ENCODE measurements around the gene IL20RA. TPM values are rescaled to one million over a fixed set of nuclear protein-coding genes. Genes with fewer than 3 reads are reported as not detected.
"Not testable (repeated sequence)": the region's sequence is repeated elsewhere in the genome, so short reads cannot be mapped to it uniquely, and the experiment has no call there.

Gene IL20RA
- total and polyA plus RNA-seq, 2 of the 8 experiments (the other 6 are each of a cell fraction or from before 2014, with no cell fraction given): 1.3 to 1.7 TPM

DNA sequence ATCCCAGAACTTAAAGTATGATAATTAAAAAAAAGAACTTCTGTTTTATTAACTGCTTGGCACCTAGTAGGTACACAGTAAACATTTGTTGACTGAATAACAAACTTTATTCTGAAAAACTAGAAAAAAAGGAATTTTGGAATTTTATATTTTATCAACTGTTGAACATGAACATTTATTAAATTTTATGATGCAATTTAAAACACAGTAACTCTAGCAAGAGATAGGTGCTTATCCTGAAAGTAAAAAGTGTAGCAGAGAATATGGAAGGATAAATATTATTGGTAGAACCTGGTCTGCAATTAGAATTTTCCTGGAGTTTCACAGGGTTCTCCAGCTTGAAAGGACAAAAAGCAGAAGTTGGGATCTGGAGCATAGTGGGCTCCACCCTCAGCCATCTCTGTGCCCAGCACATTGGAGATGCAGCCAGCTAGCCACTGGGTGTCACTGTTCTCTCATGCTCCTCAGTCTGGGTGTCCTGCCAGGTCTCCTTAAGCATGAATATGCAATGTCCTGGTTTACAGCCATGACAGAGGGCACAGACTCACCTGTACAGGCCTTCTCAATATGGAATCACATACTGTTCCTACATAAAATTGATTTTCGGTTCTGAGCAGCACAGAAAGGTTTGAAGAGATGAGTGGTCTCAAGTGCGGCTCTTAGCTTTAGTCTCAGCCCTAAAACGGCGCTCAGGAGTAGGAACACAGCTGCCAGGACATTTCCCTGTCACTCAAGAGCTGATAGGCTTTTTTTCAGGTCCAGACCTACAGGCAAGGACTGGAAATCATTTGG lies 31.7 kb upstream of the IL20RA start (continued):
- TF ChIP-seq, protein P1, sequence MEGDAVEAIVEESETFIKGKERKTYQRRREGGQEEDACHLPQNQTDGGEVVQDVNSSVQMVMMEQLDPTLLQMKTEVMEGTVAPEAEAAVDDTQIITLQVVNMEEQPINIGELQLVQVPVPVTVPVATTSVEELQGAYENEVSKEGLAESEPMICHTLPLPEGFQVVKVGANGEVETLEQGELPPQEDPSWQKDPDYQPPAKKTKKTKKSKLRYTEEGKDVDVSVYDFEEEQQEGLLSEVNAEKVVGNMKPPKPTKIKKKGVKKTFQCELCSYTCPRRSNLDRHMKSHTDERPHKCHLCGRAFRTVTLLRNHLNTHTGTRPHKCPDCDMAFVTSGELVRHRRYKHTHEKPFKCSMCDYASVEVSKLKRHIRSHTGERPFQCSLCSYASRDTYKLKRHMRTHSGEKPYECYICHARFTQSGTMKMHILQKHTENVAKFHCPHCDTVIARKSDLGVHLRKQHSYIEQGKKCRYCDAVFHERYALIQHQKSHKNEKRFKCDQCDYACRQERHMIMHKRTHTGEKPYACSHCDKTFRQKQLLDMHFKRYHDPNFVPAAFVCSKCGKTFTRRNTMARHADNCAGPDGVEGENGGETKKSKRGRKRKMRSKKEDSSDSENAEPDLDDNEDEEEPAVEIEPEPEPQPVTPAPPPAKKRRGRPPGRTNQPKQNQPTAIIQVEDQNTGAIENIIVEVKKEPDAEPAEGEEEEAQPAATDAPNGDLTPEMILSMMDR (IDR thresholded peaks at IDR 0.05; ENCODE audit: control extremely low read depth in 1 of 3, insufficient read depth in 1 of 3, low read depth in 1 of 3, low read length in 3 of 3): peak; percentile 85 to 98 (median 97)
- TF ChIP-seq KDM5A (IDR thresholded peaks at IDR 0.05; ENCODE audit: low read length) (no peak), NANOG (IDR thresholded peaks at IDR 0.05; ENCODE audit: insufficient read depth, low read depth, low read length, poor library complexity, severe bottlenecking) (no peak), POU5F1 (IDR thresholded peaks at IDR 0.05; ENCODE audit: low read depth, low read length) (0 out of 2 replicates have a peak, but pooled peaks have one; percentile 42), TAF1 (IDR thresholded peaks at IDR 0.05; ENCODE audit: low read depth, low read length) (no peak)

DNA sequence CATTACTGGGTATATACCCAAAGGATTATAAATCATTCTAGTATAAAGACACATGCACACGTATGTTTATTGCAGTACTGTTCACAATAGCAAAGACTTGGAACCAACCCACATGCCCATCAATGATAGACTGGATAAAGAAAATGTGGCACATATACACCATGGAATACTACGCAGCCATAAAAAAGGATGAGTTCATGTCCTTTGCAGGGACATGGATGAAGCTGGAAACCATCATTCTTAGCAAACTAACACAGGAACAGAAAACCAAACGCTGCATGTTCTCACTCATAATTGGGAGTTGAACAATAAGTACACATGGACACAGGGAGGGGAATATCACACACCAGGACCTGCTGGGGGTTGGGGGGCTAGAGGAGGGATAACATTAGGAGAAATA lies 31.0 kb upstream of the IL20RA start:
- H3K4me2 ChIP-seq (ENCODE audit: insufficient read depth in 1 of 2, low read depth in 2 of 2, low read length in 2 of 2); H4K20me1 ChIP-seq (replicated peaks in 1 of 2; ENCODE audit: control insufficient read depth in 1 of 2, insufficient read depth in 2 of 2, low read length in 2 of 2); H3K23ac ChIP-seq (ENCODE audit: insufficient read length); H3K9ac ChIP-seq (replicated peaks in 1 of 4; ENCODE audit: extremely low read depth in 1 of 4, low read depth in 3 of 4, low read length in 3 of 4); H3K79me2 ChIP-seq (ENCODE audit: control insufficient read depth in 1 of 2, insufficient read depth in 2 of 2, low read length in 2 of 2); H3K56ac ChIP-seq (replicated peaks; ENCODE audit: insufficient read length, low read depth, low read length); H3K9me3 ChIP-seq (ENCODE audit: insufficient read depth in 2 of 2, low read depth in 1 of 2, low read length in 1 of 2); H2BK15ac ChIP-seq (ENCODE audit: low read length); H4K5ac ChIP-seq (ENCODE audit: insufficient read length, low read depth, low read length); FAIRE-seq; H3K14ac ChIP-seq (ENCODE audit: insufficient read length); H4K8ac ChIP-seq (ENCODE audit: extremely low read depth, insufficient read depth, low read length); H3K27ac ChIP-seq (ENCODE audit: low read depth, low read length); H2BK120ac ChIP-seq (replicated peaks; ENCODE audit: low read depth, low read length); H2BK12ac ChIP-seq (ENCODE audit: low read depth, low read length); H3K4me1 ChIP-seq (replicated peaks in 1 of 4; ENCODE audit: control insufficient read depth in 3 of 4, insufficient read depth in 4 of 4, low read length in 3 of 4); H3K4me3 ChIP-seq (ENCODE audit: extremely low read depth in 1 of 4, insufficient read depth in 2 of 4, low read depth in 3 of 4, low read length in 4 of 4); H2AK5ac ChIP-seq (ENCODE audit: low read depth, low read length); H2BK20ac ChIP-seq (ENCODE audit: low read length); H3K79me1 ChIP-seq (ENCODE audit: low read depth, low read length); H3K4ac ChIP-seq (replicated peaks; ENCODE audit: insufficient read length, low read depth, low read length); H3K18ac ChIP-seq (ENCODE audit: extremely low read depth, low read length); H3K36me3 ChIP-seq (ENCODE audit: control insufficient read depth in 2 of 4, insufficient read depth in 4 of 4, low read length in 3 of 4); DNase-seq (ENCODE audit: low read depth in 1 of 2, low spot score in 2 of 2); H2AFZ ChIP-seq (ENCODE audit: low read length); H2BK5ac ChIP-seq (ENCODE audit: low read depth, low read length); H4K91ac ChIP-seq (replicated peaks; ENCODE audit: insufficient read length, low read length); H3K23me2 ChIP-seq (ENCODE audit: low read depth, low read length); H3K27me3 ChIP-seq (replicated peaks in 1 of 4; ENCODE audit: control insufficient read depth in 3 of 4, extremely low read depth in 1 of 4, insufficient read depth in 3 of 4, low read length in 3 of 4); POLR2A ChIA-PET (ENCODE audit: partially characterized antibody): not testable (repeated sequence)
- CTCF ChIA-PET (ENCODE audit: partially characterized antibody): interaction anchor here (0.6 to 3.9 kb wide), 15 partner anchors 8 to 621 kb away, joined by 3 to 22 read pairs (median 5); no protein-coding TSS in a partner anchor
- 94% methylated on average over 3 of the region's 3 CpGs; no CpG with 5 or more reads in 1 of the 2 experiments for WGBS, 2 experiments (ENCODE audit: extremely low coverage in 1 of 2, insufficient coverage in 1 of 2, insufficient read length in 1 of 2, insufficient replicate concordance in 2 of 2, low coverage in 1 of 2, low lambda C conversion rate in 2 of 2, missing lambda C conversion rate in 1 of 2)
